ENCODE measurements around the gene C3orf20. TPM values are rescaled to one million over a fixed set of nuclear protein-coding genes. Genes with fewer than 3 reads are reported as not detected.
A peak's percentile ranks its signal among the peaks of the same experiment; 100 is the strongest.

C3orf20 gene
- total and polyA plus RNA-seq, 2 of the 13 experiments (the other 11 are each of a cell fraction or from before 2014, with no cell fraction given): 0.03 to 0.04 TPM

DNA sequence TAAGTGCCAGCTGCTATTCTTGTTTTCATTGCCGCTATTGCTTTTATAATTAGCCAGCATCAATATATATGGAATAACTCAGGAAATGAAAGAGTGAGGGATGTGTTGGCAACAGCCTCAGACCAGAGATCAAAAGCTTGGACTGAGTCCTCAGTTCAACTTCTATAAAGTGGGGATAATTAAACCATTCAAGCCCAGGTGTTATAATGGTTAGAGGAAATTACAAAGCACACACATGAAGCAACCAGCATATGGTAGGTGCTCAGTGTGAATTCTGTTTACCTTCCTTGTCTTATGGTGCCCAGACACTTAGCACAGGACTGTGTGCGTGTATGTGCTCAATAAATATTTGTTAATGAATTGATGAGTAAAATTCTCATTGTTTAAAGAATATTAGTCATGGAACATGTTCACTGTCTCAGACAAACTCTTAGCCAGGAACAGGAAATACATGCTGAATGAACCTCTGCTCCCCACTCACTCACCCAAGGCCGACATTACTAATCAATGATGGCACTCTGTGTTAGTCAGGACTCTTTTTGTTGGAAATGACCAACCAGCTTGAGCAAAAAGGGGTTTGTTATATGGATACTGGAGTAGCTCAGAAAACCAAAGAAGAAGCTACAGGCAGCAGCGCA lies 40.1 kb upstream of the C3orf20 start:
- DNase-seq (ENCODE audit: low spot score) (no peak), ATAC-seq (peak; percentile 16; the same call in 1 of the 3 replicates), FAIRE-seq (no peak)
- no peaks in the 10 kb centered on the region for H3K27me3 ChIP-seq (ENCODE audit: control insufficient read depth in 1 of 2, insufficient read depth in 2 of 2, low read length in 2 of 2)
- H3K36me3 ChIP-seq (replicated peaks in 1 of 2; ENCODE audit: control insufficient read depth in 1 of 2, insufficient read depth in 2 of 2, low read length in 2 of 2): no peaks in the 10 kb centered on the region
- no peak overlapping the region for H2AFZ ChIP-seq (ENCODE audit: low read length)
- H3K27ac ChIP-seq (ENCODE audit: extremely low read length, insufficient read depth, low read length): no peak overlapping the region
- in situ Hi-C loops (cut with HindIII; ENCODE audit: extremely low pct_ligation_motif_present, low pct_unique_long_range_greater_than_20kb) (no loop called here), intact Hi-C loops (cut with micrococcal nuclease; ENCODE audit: unreplicated experiment) (loop anchor here (5.0 kb wide), 1 partner anchor 287 kb away; no protein-coding TSS in a partner anchor)
- H4K20me1 ChIP-seq (ENCODE audit: insufficient read depth, low read length): no peaks in the 10 kb centered on the region
- H3K79me2 ChIP-seq (ENCODE audit: insufficient read depth, low read length): no peaks in the 10 kb centered on the region
- 21% methylated on average over 4 of the region's 4 CpGs for WGBS (ENCODE audit: low lambda C conversion rate)
- H3K4me1 ChIP-seq (ENCODE audit: insufficient read depth, low read length): peaks cover 52% of the 10 kb centered on the region
- no peak overlapping the region for H3K9ac ChIP-seq (ENCODE audit: insufficient read depth, low read depth, low read length)
- H3K9me3 ChIP-seq (ENCODE audit: low read length): no peaks in the 10 kb centered on the region
- TF ChIP-seq ELF3 (CRISPR knock-in tag; IDR thresholded peaks at IDR 0.05) (peak; percentile 50; the same call in 1 of the 2 replicates), CREB1 (IDR thresholded peaks at IDR 0.05) (no peak), CREB1 (CRISPR knock-in tag; IDR thresholded peaks at IDR 0.05) (peak; percentile 23; the same call in 1 of the 2 replicates), ETV5 (CRISPR knock-in tag; IDR thresholded peaks at IDR 0.05; ENCODE audit: borderline replicate concordance) (peak; percentile 34; the same call in 1 of the 2 replicates), ARID3A (IDR thresholded peaks at IDR 0.05; ENCODE audit: low read depth, low read length) (0 out of 2 replicates have a peak, but pooled peaks have one; percentile 33)
- TF ChIP-seq, protein P1, sequence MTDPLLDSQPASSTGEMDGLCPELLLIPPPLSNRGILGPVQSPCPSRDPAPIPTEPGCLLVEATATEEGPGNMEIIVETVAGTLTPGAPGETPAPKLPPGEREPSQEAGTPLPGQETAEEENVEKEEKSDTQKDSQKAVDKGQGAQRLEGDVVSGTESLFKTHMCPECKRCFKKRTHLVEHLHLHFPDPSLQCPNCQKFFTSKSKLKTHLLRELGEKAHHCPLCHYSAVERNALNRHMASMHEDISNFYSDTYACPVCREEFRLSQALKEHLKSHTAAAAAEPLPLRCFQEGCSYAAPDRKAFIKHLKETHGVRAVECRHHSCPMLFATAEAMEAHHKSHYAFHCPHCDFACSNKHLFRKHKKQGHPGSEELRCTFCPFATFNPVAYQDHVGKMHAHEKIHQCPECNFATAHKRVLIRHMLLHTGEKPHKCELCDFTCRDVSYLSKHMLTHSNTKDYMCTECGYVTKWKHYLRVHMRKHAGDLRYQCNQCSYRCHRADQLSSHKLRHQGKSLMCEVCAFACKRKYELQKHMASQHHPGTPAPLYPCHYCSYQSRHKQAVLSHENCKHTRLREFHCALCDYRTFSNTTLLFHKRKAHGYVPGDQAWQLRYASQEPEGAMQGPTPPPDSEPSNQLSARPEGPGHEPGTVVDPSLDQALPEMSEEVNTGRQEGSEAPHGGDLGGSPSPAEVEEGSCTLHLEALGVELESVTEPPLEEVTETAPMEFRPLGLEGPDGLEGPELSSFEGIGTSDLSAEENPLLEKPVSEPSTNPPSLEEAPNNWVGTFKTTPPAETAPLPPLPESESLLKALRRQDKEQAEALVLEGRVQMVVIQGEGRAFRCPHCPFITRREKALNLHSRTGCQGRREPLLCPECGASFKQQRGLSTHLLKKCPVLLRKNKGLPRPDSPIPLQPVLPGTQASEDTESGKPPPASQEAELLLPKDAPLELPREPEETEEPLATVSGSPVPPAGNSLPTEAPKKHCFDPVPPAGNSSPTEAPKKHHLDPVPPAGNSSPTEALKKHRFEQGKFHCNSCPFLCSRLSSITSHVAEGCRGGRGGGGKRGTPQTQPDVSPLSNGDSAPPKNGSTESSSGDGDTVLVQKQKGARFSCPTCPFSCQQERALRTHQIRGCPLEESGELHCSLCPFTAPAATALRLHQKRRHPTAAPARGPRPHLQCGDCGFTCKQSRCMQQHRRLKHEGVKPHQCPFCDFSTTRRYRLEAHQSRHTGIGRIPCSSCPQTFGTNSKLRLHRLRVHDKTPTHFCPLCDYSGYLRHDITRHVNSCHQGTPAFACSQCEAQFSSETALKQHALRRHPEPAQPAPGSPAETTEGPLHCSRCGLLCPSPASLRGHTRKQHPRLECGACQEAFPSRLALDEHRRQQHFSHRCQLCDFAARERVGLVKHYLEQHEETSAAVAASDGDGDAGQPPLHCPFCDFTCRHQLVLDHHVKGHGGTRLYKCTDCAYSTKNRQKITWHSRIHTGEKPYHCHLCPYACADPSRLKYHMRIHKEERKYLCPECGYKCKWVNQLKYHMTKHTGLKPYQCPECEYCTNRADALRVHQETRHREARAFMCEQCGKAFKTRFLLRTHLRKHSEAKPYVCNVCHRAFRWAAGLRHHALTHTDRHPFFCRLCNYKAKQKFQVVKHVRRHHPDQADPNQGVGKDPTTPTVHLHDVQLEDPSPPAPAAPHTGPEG (CRISPR knock-in tag; IDR thresholded peaks at IDR 0.05): no peak
- H3K4me2 ChIP-seq (ENCODE audit: low read depth, low read length): no peak overlapping the region
- H3K4me3 ChIP-seq (replicated peaks in 1 of 3; ENCODE audit: insufficient read depth in 1 of 3, low read depth in 2 of 3, low read length in 3 of 3): no peak overlapping the region
- POLR2A ChIA-PET: interaction anchor here (2.1 kb wide), 1 partner anchor 16 kb away, joined by 7 read pairs; the partner anchor contains the start of gene CCDC174
- no TSS peak for BruUV-seq (replicated peaks)
- CTCF ChIA-PET (ENCODE audit: low intra/inter-chr PET ratio, low total read pairs): interaction anchor here (2.4 kb wide), 1 partner anchor 146 kb away, joined by 13 read pairs; no protein-coding TSS in a partner anchor

All from HepG2 (cell line).